K562 (cell line): ENCODE measurements around the gene TCF12.

ENCODE experiments used
- EP300 ChIP-seq: IDR thresholded peaks from 2 replicates; pipeline ENCODE4 v1.6.1; 2012; ENCODE audit warnings: low read length, improper control_type of control experiment
- FOXK1 ChIP-seq: sonication (generic); formaldehyde crosslinking; IDR thresholded peaks from 2 replicates; pipeline ENCODE4 v1.8.0; 2022; ENCODE audit warnings: missing genetic modification reagents, mild to moderate bottlenecking, borderline replicate concordance
- GABPB1 ChIP-seq: sonication (generic); formaldehyde crosslinking; IDR thresholded peaks from 2 replicates; pipeline ENCODE4 v1.8.0; 2022; ENCODE audit warnings: mild to moderate bottlenecking, missing genetic modification reagents
- PCBP2 ChIP-seq: fragments of 200-400 bp; formaldehyde crosslinking; IDR thresholded peaks from 2 replicates; pipeline ENCODE4 v1.6.1; 2018; ENCODE audit warnings: low read length, low read depth, mild to moderate bottlenecking, moderate library complexity; ENCODE audit not compliant: poor library complexity, severe bottlenecking

- no peak for TF ChIP-seq GABPB1
- TF ChIP-seq FOXK1 (CRISPR knock-in tag), result no peak
- no peak for TF ChIP-seq PCBP2
- no peak for TF ChIP-seq EP300
Measured at GRCh38 chr15:57218826-57219576, 300.6 kb downstream of the TCF12 start.
